ENCODE measurements around the gene HYAL1.
A peak's percentile ranks its signal among the peaks of the same experiment; 100 is the strongest.

HYAL1 gene

DNA sequence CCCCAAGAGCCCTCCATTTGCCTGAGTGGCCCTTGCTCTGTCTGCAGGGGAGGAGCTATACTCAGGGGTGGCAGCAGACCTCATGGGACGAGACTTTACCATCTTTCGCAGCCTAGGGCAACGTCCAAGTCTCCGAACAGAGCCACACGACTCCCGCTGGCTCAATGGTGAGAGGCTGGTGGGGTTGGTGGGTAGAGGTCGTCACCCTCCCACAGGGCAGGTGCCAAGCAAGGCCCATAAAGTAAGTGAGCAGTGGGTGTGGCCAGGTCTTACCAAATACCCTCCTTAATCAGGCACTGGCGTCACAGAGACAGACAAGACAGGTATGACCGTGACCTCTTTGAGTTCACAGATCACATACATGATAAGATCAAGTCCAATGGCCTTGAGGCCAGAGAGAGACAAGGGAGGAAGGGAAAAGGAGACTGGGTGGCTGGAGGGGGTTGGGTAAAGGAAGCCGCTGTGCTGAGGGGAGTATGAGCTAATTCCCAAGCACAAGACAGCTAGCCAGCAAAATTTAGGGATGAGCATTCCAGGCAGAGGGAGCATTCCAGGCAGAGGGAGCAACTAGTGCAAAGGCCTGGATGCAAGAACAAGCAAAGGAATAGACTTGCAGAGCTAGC, 31.9 kb downstream of the HYAL1 start:
- no peak for DNase-seq (ENCODE audit: low read depth)
- H3K4me3 ChIP-seq (replicated peaks; ENCODE audit: low read depth, low read length) = no peak overlapping the region
- TF ChIP-seq, protein P1, sequence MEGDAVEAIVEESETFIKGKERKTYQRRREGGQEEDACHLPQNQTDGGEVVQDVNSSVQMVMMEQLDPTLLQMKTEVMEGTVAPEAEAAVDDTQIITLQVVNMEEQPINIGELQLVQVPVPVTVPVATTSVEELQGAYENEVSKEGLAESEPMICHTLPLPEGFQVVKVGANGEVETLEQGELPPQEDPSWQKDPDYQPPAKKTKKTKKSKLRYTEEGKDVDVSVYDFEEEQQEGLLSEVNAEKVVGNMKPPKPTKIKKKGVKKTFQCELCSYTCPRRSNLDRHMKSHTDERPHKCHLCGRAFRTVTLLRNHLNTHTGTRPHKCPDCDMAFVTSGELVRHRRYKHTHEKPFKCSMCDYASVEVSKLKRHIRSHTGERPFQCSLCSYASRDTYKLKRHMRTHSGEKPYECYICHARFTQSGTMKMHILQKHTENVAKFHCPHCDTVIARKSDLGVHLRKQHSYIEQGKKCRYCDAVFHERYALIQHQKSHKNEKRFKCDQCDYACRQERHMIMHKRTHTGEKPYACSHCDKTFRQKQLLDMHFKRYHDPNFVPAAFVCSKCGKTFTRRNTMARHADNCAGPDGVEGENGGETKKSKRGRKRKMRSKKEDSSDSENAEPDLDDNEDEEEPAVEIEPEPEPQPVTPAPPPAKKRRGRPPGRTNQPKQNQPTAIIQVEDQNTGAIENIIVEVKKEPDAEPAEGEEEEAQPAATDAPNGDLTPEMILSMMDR (IDR thresholded peaks at IDR 0.05; ENCODE audit: low read length, missing control alignments) = no peak

- TF ChIP-seq, protein P1 (IDR thresholded peaks at IDR 0.05; ENCODE audit: low read length, missing control alignments) = no peak
- DNase-seq (ENCODE audit: low read depth) = no peak
- H3K4me3 ChIP-seq (replicated peaks; ENCODE audit: low read depth, low read length) = no peak overlapping the region
Measured at GRCh38 chr3:50270422-50271224, 32.8 kb downstream of the HYAL1 start.

DNA sequence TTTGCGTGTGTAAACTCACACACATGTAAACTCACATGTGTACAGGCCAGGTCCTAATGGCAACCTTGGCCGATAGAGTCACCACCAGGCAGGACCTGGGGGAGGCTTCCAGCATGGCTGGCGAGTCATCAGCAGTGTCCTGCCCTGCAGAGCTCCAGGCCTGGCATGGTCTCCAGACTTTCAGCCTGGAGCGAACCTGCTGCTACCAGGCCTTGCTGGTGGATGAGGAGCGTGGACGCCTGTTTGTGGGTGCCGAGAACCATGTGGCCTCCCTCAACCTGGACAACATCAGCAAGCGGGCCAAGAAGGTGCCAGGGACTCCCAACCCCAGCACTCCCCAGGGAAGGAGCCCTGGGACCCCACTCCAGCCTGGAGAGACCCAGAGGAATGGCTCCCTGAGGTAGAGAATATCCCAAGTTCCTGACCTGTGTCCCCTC, 33.4 kb downstream of the HYAL1 start:
- TF ChIP-seq, protein P1 (IDR thresholded peaks at IDR 0.05; ENCODE audit: low read length, missing control alignments) = no peak
- H3K4me3 ChIP-seq (replicated peaks; ENCODE audit: low read depth, low read length) = no peak overlapping the region
- DNase-seq (ENCODE audit: low read depth) = peak; percentile 49

DNA sequence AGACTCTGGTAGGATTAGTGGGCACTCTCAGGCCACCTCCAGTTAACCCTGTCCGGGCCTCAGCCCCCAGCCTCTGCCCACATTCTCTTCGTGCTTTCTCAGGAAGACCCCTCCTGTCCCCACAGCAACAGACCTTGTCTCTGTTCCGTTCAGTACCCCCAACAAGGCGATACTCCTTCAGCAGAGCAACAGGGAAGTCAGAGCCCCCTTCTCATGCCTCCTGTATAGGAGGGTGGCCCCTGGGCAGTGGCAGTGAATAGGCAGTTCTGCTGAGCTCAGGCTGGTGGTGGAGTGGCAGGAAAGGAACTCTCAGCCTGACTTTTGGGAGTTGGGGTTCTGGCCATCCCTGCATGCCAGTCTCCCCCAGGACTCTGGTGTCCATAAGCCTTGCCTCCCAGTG, 33.9 kb downstream of the HYAL1 start:
- DNase-seq (ENCODE audit: low read depth) = no peak
- no peak overlapping the region for H3K4me3 ChIP-seq (replicated peaks; ENCODE audit: low read depth, low read length)
- TF ChIP-seq, protein P1 (IDR thresholded peaks at IDR 0.05; ENCODE audit: low read length, missing control alignments) = no peak

GRCh38 chr3:50268703-50269451, 34.5 kb downstream of the HYAL1 start, which contains the start of gene SEMA3B:
SEMA3B (plus strand) TSS chr3:50269147; CDS start chr3:50269241, 94 bp downstream.
- no peak for DNase-seq (ENCODE audit: low read depth)
- H3K4me3 ChIP-seq (replicated peaks; ENCODE audit: low read depth, low read length) = no peak within 1 kb of the TSS
- TF ChIP-seq, protein P1 (IDR thresholded peaks at IDR 0.05; ENCODE audit: low read length, missing control alignments) = no peak

DNA sequence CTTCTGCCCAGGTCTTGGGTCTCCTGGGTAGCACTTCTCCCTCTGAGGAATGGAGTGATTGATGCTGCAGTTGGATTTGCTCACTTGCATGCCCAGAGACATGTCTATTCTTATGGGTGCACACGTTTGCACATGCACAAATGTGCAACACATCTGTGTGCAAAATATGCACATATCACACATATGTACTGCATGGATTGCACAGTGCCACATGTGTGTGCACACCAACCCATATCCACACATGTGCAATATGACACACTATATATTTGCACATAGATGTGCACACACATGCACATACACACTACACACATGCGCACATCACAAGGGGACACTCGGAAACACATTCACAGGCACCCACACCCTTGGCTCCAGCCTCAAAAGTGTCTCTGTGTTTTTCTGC, 35.1 kb downstream of the HYAL1 start:
- H3K4me3 ChIP-seq (replicated peaks; ENCODE audit: low read depth, low read length) = no peak overlapping the region
- TF ChIP-seq, protein P1 (IDR thresholded peaks at IDR 0.05; ENCODE audit: low read length, missing control alignments) = no peak
- DNase-seq (ENCODE audit: low read depth) = no peak

Data from fibroblast of pulmonary artery (primary cell).